Lower leg skin (tissue), 3 donors: ENCODE measurements around the gene RABGAP1.

Experiments
- POLR2A ChIP-seq, 2 donors: fragments of 450-650 bp; IDR thresholded peaks; one replicate each; pipeline ENCODE4 v1.6.1; 2016 to 2017; ENCODE audit warnings: antibody characterized with exemption in 2 of 2, mild to moderate bottlenecking in 1 of 2, moderate library complexity in 1 of 2
- TF ChIP-seq, protein P1 (sequence below), 3 donors: fragments of 450-650 bp; IDR thresholded peaks; one replicate each; pipeline ENCODE4 v1.5.1; 2016; ENCODE audit warnings: antibody characterized with exemption in 3 of 3, mild to moderate bottlenecking in 3 of 3, moderate library complexity in 2 of 3

DNA sequence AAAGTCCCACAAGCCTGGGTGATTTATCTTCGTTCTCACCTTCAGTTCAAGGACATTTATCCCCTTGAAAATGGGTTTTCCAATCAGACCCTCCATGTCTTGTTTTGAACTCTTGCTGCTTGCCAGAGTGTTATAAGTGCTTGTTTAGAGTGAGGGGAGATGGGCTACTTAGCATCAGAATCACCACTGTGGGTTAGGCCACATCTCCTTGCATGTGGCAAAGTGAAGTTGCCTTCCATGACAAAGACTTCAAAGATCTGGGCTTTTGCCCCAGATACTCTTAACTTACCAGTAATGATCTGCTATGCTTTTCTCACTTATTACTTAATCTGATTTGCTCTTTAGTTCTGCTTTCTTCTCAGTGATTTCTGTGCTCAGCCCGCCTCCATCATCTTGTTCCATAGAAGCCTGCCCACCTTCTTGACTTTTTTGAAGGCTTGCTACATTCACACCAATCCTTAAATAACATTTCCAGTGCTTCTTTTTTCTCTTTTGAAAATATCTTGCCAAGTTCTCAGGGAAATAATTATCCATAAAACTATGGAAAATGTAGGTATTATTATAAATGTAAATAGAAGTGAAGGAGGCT lies 131.7 kb downstream of the RABGAP1 start:
- TF ChIP-seq, protein P1, sequence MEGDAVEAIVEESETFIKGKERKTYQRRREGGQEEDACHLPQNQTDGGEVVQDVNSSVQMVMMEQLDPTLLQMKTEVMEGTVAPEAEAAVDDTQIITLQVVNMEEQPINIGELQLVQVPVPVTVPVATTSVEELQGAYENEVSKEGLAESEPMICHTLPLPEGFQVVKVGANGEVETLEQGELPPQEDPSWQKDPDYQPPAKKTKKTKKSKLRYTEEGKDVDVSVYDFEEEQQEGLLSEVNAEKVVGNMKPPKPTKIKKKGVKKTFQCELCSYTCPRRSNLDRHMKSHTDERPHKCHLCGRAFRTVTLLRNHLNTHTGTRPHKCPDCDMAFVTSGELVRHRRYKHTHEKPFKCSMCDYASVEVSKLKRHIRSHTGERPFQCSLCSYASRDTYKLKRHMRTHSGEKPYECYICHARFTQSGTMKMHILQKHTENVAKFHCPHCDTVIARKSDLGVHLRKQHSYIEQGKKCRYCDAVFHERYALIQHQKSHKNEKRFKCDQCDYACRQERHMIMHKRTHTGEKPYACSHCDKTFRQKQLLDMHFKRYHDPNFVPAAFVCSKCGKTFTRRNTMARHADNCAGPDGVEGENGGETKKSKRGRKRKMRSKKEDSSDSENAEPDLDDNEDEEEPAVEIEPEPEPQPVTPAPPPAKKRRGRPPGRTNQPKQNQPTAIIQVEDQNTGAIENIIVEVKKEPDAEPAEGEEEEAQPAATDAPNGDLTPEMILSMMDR (IDR thresholded peaks at IDR 0.05): no peak
- no peak for TF ChIP-seq POLR2A (IDR thresholded peaks at IDR 0.05)
